Transverse colon (tissue), 4 donors: Measurements from ENCODE around the gene CDK2. TPM values are rescaled to one million over a fixed set of nuclear protein-coding genes. Genes with fewer than 3 reads are reported as not detected.
"Not testable (repeated sequence)": the region's sequence is repeated elsewhere in the genome, so short reads cannot be mapped to it uniquely, and the experiment has no call there.

ENCODE experiments used
- DNase-seq: peaks from one replicate; pipeline ENCODE4 v3.0.0-alpha.2; 2019
- H3K27ac ChIP-seq, 4 donors: fragments of 200-600 bp; sonication (generic); 2 replicates each; pipeline ENCODE4 v1.5.1; 2016 to 2018; ENCODE audit warnings: inconsistent platforms in 4 of 4
- H3K27me3 ChIP-seq: fragments of 200-600 bp; sonication (generic); 2 replicates; pipeline ENCODE4 v1.5.1; 2017; ENCODE audit warnings: inconsistent platforms
- H3K36me3 ChIP-seq, 4 donors: fragments of 200-600 bp; sonication (generic); 2 replicates each; pipeline ENCODE4 v1.5.1; 2017 to 2019; ENCODE audit warnings: inconsistent platforms in 4 of 4
- H3K4me1 ChIP-seq, 4 donors: fragments of 200-600 bp; sonication (generic); 2 replicates each; pipeline ENCODE4 v1.5.1; 2017 to 2020; ENCODE audit warnings: inconsistent platforms in 4 of 4
- H3K4me3 ChIP-seq, 4 donors: fragments of 200-600 bp; sonication (generic); 1 replicate in 1 of 4; 2 replicates in 3 of 4; pipeline versions ENCODE4 v1.5.1 to v1.6.1; 2017 to 2019; ENCODE audit warnings: inconsistent platforms in 4 of 4
- H3K9me3 ChIP-seq, 2 donors: fragments of 200-600 bp; sonication (generic); 2 replicates each; pipeline ENCODE4 v1.5.1; 2017 to 2019; ENCODE audit warnings: inconsistent platforms in 2 of 2
- EP300 ChIP-seq: sonication (generic); formaldehyde crosslinking; IDR thresholded peaks from one replicate; pipeline ENCODE4 v1.6.1; 2017; ENCODE audit warnings: antibody characterized with exemption, low read depth
- POLR2A ChIP-seq: fragments of 450-650 bp; IDR thresholded peaks from one replicate; pipeline ENCODE4 v1.6.1; 2016; ENCODE audit warnings: antibody characterized with exemption, mild to moderate bottlenecking, moderate library complexity
- POLR2AphosphoS5 ChIP-seq, 3 donors: sonication (generic); formaldehyde crosslinking; IDR thresholded peaks; one replicate each; pipeline ENCODE4 v1.6.1; 2016; ENCODE audit warnings: antibody characterized with exemption in 3 of 3
- WGBS, 2 donors: methylation state at CpG; one replicate each; pipeline ENCODE4 v1.1.5; 2018; ENCODE audit warnings: low coverage in 1 of 2; 5-methylcytosine and 5-hydroxymethylcytosine counted together
- in situ Hi-C, 4 donors: fragments of 200-750 bp; cut with MboI; loops; one replicate each; pipeline versions ENCODE4 v1.15.0 to v1.15.1; 2017; ENCODE audit warnings: low sequenced_read_pairs in 3 of 4, low pct_ligation_motif_present in 1 of 4, low pct_unique_long_range_greater_than_20kb in 1 of 4
- intact Hi-C: fragments of 100-400 bp; cut with DNase I; formaldehyde crosslinking; loops from one replicate; pipeline ENCODE4 v1.15.1; 2023; ENCODE audit warnings: low total_unique reads
- total RNA-seq, 4 donors: library from RNA; depleted of rRNA; stranded (reverse); fragments of >200 nt; gene quantifications; one replicate each; pipeline ENCODE4 v1.1.0, GENCODE V29; 2016
- TF ChIP-seq, protein P1 (sequence below), 5 experiments: fragments of 200-600 bp in 3 of 5; fragments of 450-650 bp in 2 of 5; sonication (generic) in 3 of 5; IDR thresholded peaks; 1 replicate in 2 of 5; 2 replicates in 3 of 5; pipeline ENCODE4 v1.5.1; 2016 to 2017; ENCODE audit warnings: antibody characterized with exemption in 5 of 5, inconsistent platforms in 3 of 5, mild to moderate bottlenecking in 2 of 5, moderate library complexity in 1 of 5

CDK2 gene
- total RNA-seq, 4 donors from 2014 or later = 6.7 to 22.3 (median 11.1) TPM

DNA sequence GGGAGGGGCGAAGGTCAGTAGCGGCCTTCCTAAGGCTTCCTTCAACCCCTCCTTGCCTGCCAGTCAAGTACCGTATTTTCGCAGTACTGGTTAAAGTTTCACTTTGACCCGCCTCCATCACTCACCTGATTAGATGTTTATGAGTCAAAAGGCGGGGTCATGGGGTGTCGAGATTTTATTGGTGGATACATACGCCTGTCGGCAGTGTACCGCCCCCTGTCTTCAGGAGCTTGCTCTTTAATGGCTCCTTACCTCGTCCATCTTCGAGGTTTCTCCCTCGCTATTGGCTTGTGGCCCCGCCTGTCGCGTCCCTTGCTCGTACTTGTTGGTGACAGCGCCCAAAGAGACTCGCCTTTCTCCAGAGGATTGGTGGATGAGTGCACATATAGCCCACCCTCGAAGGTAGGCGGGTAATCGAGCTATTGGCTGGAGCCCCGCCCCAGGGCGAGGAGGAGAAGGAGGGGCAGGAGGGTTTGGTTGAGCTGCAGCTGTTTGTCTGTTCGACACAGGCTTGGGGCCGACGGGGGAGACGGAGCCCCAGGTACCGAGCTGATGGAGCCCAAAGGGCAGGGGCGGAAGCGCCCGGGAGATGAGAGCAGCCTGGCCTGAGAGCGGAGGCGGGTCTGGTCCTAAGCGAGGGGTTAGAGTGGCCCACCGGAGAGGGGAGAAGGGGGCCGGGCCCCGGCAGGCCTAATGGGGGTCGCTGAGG is 7.1 kb downstream of the CDK2 start, which contains the start of gene RAB5B:
TSS of gene RAB5B (plus strand) at position 480 of the 709 bp plus-strand sequence. CDS start 12,883 bp downstream, outside the sequence.
- peak; percentile 99 for DNase-seq
- Histone ChIP-seq H3K27me3 (no peaks in the 10 kb centered on the region), H3K4me1 (peaks cover 8 to 54% (median 30%) of the 10 kb centered on the region in 4 donors), H3K27ac (peak within 1 kb of the TSS; percentile 95 to 99 (median 98)), H3K9me3 (no peaks in the 10 kb centered on the region), H3K4me3 (peak within 1 kb of the TSS; percentile 80 to 99 (median 92)), H3K36me3 (no peaks in the 10 kb centered on the region)
- intact Hi-C loops = no loop called here
- WGBS, 2 donors = 1% methylated on average over 38 of the region's 39 CpGs; no CpG with 5 or more reads in 1 of the 2 donors
- TF ChIP-seq POLR2A = peak; percentile 99
- peak; percentile 98 to 99 (median 98) for TF ChIP-seq POLR2AphosphoS5 (IDR thresholded peaks at IDR 0.05)
- no peak for TF ChIP-seq EP300
- TF ChIP-seq, protein P1, sequence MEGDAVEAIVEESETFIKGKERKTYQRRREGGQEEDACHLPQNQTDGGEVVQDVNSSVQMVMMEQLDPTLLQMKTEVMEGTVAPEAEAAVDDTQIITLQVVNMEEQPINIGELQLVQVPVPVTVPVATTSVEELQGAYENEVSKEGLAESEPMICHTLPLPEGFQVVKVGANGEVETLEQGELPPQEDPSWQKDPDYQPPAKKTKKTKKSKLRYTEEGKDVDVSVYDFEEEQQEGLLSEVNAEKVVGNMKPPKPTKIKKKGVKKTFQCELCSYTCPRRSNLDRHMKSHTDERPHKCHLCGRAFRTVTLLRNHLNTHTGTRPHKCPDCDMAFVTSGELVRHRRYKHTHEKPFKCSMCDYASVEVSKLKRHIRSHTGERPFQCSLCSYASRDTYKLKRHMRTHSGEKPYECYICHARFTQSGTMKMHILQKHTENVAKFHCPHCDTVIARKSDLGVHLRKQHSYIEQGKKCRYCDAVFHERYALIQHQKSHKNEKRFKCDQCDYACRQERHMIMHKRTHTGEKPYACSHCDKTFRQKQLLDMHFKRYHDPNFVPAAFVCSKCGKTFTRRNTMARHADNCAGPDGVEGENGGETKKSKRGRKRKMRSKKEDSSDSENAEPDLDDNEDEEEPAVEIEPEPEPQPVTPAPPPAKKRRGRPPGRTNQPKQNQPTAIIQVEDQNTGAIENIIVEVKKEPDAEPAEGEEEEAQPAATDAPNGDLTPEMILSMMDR (IDR thresholded peaks at IDR 0.05) = peak in 3 of 5 experiments; percentile 23 to 58 (median 30)
- in situ Hi-C loops = no loop called here

DNA sequence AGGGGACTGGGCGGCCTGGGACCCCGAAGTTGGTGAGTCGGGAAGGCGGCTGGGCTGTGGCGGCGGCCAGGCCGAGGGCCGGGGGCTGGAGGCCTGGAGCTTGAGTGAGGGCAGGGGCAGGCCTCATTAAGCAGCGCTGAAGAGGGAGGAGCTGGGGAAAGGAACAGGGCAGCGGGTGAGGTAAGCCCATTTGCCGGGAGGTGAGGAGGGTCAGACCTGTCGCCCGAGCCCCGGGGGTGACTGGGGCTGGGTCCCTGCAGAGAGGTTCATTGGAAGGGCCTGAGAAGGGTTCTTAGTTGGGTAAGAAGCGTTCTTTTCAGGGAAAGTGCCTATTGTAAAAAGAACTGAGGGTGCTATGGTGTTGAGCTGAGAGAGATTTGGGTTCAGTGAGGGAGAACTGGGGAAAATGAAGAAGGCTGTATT is 7.7 kb downstream of the CDK2 start:
- Histone ChIP-seq H3K4me3 (peak overlapping the region; percentile 80 to 99 (median 92)), H3K27me3 (no peaks in the 10 kb centered on the region), H3K27ac (peak overlapping the region; percentile 93 to 99 (median 98)), H3K9me3 (no peaks in the 10 kb centered on the region), H3K4me1 (peaks cover 8 to 54% (median 30%) of the 10 kb centered on the region in 4 donors), H3K36me3 (no peaks in the 10 kb centered on the region)
- TF ChIP-seq, protein P1 (IDR thresholded peaks at IDR 0.05) = no peak
- TF ChIP-seq POLR2AphosphoS5 (IDR thresholded peaks at IDR 0.05) (no peak), EP300 (no peak), POLR2A (no peak)
- intact Hi-C loops = no loop called here
- in situ Hi-C loops = no loop called here
- 0% methylated on average over 10 to 15 of the region's 15 CpGs for WGBS, 2 donors
- peak; percentile 66 for DNase-seq

DNA sequence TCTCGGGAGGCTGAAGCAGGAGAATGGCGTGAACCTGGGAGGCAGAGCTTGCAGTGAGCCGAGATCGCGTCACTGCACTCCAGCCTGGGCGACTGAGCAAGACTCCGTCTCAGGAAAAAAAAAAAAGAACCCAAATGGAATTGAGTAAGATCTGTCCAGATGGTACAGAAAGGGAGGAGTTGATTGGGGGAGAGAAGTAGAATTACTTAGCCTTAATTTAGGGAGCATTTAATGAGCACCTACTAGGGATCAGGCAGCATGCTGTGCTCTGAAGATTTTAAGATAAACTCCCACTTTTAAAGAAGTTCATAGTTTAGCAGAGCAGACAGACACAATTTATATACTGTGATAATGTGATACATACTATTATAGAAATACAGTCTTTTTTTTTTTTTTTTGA is 11.8 kb downstream of the CDK2 start:
- DNase-seq = no peak
- Histone ChIP-seq H3K27ac (no peak overlapping the region), H3K9me3 (no peaks in the 10 kb centered on the region), H3K4me1 (peaks cover 8 to 42% (median 30%) of the 10 kb centered on the region in 4 donors), H3K4me3 (no peak overlapping the region), H3K36me3 (peaks cover 0 to 10% (median 0%) of the 10 kb centered on the region in 4 donors), H3K27me3 (no peaks in the 10 kb centered on the region)
- in situ Hi-C loops (no loop called here), intact Hi-C loops (no loop called here)
- TF ChIP-seq POLR2AphosphoS5 (IDR thresholded peaks at IDR 0.05) (no peak), POLR2A (no peak), EP300 (no peak)
- TF ChIP-seq, protein P1 (IDR thresholded peaks at IDR 0.05) = no peak
- WGBS, 2 donors = 96% methylated on average over 7 of the region's 7 CpGs; no CpG with 5 or more reads in 1 of the 2 donors

DNA sequence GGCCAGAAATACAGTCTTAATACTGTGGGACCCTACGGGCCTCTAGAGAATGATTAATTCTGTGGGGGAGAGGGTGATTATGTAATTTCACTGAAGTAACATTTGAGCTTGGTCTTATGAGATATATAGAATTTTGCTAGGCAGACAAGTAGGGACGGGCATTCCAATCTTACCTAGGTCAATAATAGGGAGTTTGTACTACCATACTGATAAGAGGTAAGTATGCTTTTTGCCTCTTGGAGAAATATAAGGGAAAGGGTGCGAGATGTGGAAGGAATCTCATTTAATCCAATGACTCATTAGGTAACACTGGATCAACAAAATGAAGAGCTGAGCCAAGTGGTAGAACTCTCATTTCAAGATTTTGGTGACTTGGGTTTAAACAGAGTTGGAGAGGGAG is 12.4 kb downstream of the CDK2 start:
- Histone ChIP-seq H3K27ac (no peak overlapping the region), H3K27me3 (no peaks in the 10 kb centered on the region), H3K4me1 (peaks cover 8 to 42% (median 30%) of the 10 kb centered on the region in 4 donors), H3K9me3 (no peaks in the 10 kb centered on the region), H3K36me3 (peaks cover 0 to 17% (median 2%) of the 10 kb centered on the region in 4 donors), H3K4me3 (no peak overlapping the region)
- 93 to 100% methylated on average over 2 to 3 of the region's 3 CpGs for WGBS, 2 donors
- no peak for TF ChIP-seq EP300
- TF ChIP-seq, protein P1 (IDR thresholded peaks at IDR 0.05) = no peak
- TF ChIP-seq POLR2AphosphoS5 (IDR thresholded peaks at IDR 0.05) = no peak
- no peak for TF ChIP-seq POLR2A
- intact Hi-C loops (no loop called here), in situ Hi-C loops (no loop called here)
- DNase-seq = no peak

DNA sequence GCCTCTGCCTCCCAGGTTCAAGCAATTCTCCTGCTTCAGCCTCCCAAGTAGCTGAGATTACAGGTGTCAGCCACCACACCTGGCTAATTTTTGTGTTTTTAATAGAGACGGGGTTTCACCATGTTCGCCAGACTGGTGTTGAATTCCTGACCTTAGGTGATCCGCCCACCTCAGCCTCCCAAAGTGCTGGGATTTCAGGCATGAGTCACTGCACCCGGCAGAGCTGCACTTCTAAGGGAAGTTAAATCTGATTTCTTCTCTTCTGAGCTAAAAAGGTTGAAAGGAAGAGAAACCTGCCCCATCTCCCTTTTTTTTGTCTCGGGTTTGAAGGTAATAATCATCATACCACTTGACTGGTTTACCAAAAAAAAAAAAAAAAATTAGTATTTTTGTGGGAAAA is 15.3 kb downstream of the CDK2 start:
- H3K27ac ChIP-seq, H3K4me3 ChIP-seq, in situ Hi-C loops, intact Hi-C loops, H3K27me3 ChIP-seq, DNase-seq, H3K9me3 ChIP-seq: not testable (repeated sequence)
- 75% methylated on average over 5 of the region's 5 CpGs; no CpG with 5 or more reads in 1 of the 2 donors for WGBS, 2 donors
- H3K36me3 ChIP-seq = peaks cover 0 to 37% (median 7%) of the 10 kb centered on the region in 4 donors
- H3K4me1 ChIP-seq = peaks cover 5 to 18% (median 12%) of the 10 kb centered on the region in 4 donors
